Dendritic cell treated with granulocyte-macrophage colony-stimulating factor and Interleukin-4, amounts not matched to agents 40 ng/mL and 50 ng/mL, for 4 days (primary cell): ENCODE measurements around the gene LEPROT.
"Not testable (repeated sequence)": the region's sequence is repeated elsewhere in the genome, so short reads cannot be mapped to it uniquely, and the experiment has no call there.

ENCODE experiments used
- H3K27ac Mint-ChIP-seq: one replicate; pipeline ENCODE4 v1.8.0; 2022; ENCODE audit warnings: mild to moderate bottlenecking, mixed read lengths
- H3K27me3 Mint-ChIP-seq: one replicate; pipeline ENCODE4 v1.8.0; 2022; ENCODE audit warnings: mild to moderate bottlenecking, mixed read lengths
- H3K36me3 Mint-ChIP-seq: one replicate; pipeline ENCODE4 v1.8.0; 2022; ENCODE audit warnings: low read depth, mixed read lengths
- H3K4me1 Mint-ChIP-seq: one replicate; pipeline ENCODE4 v1.8.0; 2022; ENCODE audit warnings: low read depth, mixed read lengths
- H3K4me3 Mint-ChIP-seq: one replicate; pipeline ENCODE4 v1.8.0; 2022; ENCODE audit warnings: mild to moderate bottlenecking, moderate library complexity, mixed read lengths
- H3K9me3 Mint-ChIP-seq: one replicate; pipeline ENCODE4 v1.8.0; 2022; ENCODE audit warnings: mixed read lengths
- intact Hi-C: fragments of 100-400 bp; cut with micrococcal nuclease; formaldehyde crosslinking; loops from one replicate; pipeline ENCODE4 v1.15.0; 2022

LEPROT gene

GRCh38 chr1:65437616-65438015 lies 17.1 kb downstream of the LEPROT start:
- peaks cover 6% of the 10 kb centered on the region for H3K4me1 Mint-ChIP-seq
- H3K27ac Mint-ChIP-seq = no peak overlapping the region
- intact Hi-C loops = no loop called here
- H3K27me3 Mint-ChIP-seq = no peaks in the 10 kb centered on the region
- H3K4me3 Mint-ChIP-seq = no peak overlapping the region
- no peaks in the 10 kb centered on the region for H3K9me3 Mint-ChIP-seq
- peaks cover 38% of the 10 kb centered on the region for H3K36me3 Mint-ChIP-seq

GRCh38 chr1:65440322-65440900 lies 19.9 kb downstream of the LEPROT start:
- no peak overlapping the region for H3K4me3 Mint-ChIP-seq
- intact Hi-C loops = no loop called here
- H3K4me1 Mint-ChIP-seq = peaks cover 6% of the 10 kb centered on the region
- H3K9me3 Mint-ChIP-seq = no peaks in the 10 kb centered on the region
- peaks cover 19% of the 10 kb centered on the region for H3K36me3 Mint-ChIP-seq
- no peak overlapping the region for H3K27ac Mint-ChIP-seq
- H3K27me3 Mint-ChIP-seq = no peaks in the 10 kb centered on the region

GRCh38 chr1:65440915-65441314 lies 20.4 kb downstream of the LEPROT start:
- Mint-ChIP-seq H3K36me3 (peaks cover 15% of the 10 kb centered on the region), H3K9me3 (no peaks in the 10 kb centered on the region), H3K27ac (no peak overlapping the region), H3K27me3 (no peaks in the 10 kb centered on the region), H3K4me1 (peaks cover 6% of the 10 kb centered on the region), H3K4me3 (no peak overlapping the region)
- intact Hi-C loops = no loop called here

DNA sequence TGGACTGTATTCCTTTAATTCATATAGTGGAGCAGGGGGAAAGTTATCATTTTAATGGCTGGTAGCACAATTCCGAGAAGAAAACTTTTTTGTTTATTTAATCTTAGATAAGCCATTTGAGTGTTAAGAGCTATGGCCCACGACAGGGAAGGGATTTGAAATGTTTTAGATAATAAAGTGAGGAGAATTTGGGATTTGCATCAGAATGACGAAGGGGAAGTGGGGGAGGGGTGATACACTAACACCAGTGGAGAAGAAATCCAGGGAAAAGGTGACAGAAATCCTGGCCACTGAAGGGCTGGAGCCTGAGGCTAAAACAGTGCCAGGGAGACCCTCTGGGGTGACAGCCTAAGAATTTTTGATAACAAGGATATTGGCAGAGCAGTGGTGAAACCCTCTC lies 21.0 kb downstream of the LEPROT start:
- Mint-ChIP-seq H3K4me1 (peaks cover 6% of the 10 kb centered on the region), H3K27me3 (no peaks in the 10 kb centered on the region), H3K36me3 (peaks cover 11% of the 10 kb centered on the region), H3K9me3 (no peaks in the 10 kb centered on the region), H3K27ac (no peak overlapping the region), H3K4me3 (no peak overlapping the region)
- intact Hi-C loops = no loop called here

DNA sequence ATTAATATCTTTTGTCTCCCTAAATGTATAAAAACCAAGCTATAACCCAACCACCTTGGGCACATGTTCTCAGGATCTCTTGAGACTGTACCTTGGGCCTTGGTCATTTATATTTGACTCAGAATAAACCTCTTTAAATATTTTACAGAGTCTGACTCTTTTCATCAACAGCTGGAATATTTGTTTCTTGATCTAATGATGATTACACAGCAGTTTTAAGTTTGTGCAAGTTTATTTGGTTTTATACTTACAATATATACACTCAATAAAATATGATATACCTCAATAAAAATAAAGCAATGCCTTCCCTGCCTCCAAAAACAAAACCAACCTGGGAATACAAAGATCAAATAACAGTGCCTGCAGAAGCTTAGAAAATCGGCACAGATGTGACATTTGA lies 22.0 kb downstream of the LEPROT start:
- H3K9me3 Mint-ChIP-seq = no peaks in the 10 kb centered on the region
- H3K4me1 Mint-ChIP-seq = peaks cover 6% of the 10 kb centered on the region
- H3K36me3 Mint-ChIP-seq = peaks cover 2% of the 10 kb centered on the region
- H3K4me3 Mint-ChIP-seq = no peak overlapping the region
- intact Hi-C loops = no loop called here
- no peaks in the 10 kb centered on the region for H3K27me3 Mint-ChIP-seq
- H3K27ac Mint-ChIP-seq = no peak overlapping the region

GRCh38 chr1:65443647-65444046 lies 23.2 kb downstream of the LEPROT start:
- Mint-ChIP-seq H3K27ac (no peak overlapping the region), H3K4me1 (peaks cover 6% of the 10 kb centered on the region), H3K9me3 (no peaks in the 10 kb centered on the region), H3K27me3 (no peaks in the 10 kb centered on the region), H3K4me3 (no peak overlapping the region), H3K36me3 (no peaks in the 10 kb centered on the region)
- intact Hi-C loops = no loop called here

- Mint-ChIP-seq H3K27me3 (no peaks in the 10 kb centered on the region), H3K9me3 (no peaks in the 10 kb centered on the region), H3K4me1 (peaks cover 6% of the 10 kb centered on the region), H3K4me3 (no peak overlapping the region), H3K36me3 (no peaks in the 10 kb centered on the region), H3K27ac (no peak overlapping the region)
- intact Hi-C loops = no loop called here
Observed at GRCh38 chr1:65444128-65444640, 23.7 kb downstream of the LEPROT start.

GRCh38 chr1:65445837-65446236 lies 25.4 kb downstream of the LEPROT start:
- Mint-ChIP-seq H3K4me3 (no peak overlapping the region), H3K36me3 (no peaks in the 10 kb centered on the region), H3K27ac (no peak overlapping the region), H3K27me3 (no peaks in the 10 kb centered on the region), H3K9me3 (no peaks in the 10 kb centered on the region), H3K4me1 (no peaks in the 10 kb centered on the region)
- intact Hi-C loops = no loop called here

DNA sequence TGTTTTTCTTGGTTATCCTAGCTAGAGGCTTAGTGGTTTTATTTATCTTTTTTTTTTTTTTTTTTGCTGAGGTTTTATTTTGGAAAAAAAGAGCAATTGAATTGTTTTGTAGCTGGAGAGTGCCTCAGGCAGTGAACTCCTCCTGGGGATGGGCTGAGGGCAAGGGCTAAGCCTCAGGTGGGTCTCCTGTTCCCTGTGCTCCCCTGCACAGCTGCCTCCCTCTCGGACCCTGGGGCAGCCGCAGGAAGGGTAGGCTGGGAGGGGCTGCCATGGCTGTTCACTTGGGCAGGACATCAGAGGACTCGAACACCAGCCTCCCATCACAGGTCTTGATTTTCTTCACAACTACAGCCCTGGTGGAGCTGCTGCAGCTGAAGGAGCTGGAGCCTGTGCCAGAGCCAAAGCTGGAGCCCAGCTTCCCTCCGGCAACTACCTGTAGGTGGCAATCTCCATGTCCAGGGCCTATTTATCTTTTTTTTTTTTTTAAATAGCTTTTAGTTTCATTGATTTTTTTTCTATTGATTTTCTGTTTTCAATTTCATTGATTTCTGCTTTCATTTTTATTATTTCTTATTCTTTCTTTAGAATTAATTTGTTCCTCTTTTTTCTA lies 28.9 kb downstream of the LEPROT start:
- no peaks in the 10 kb centered on the region for H3K9me3 Mint-ChIP-seq
- no peaks in the 10 kb centered on the region for H3K27me3 Mint-ChIP-seq
- H3K4me3 Mint-ChIP-seq = no peak overlapping the region
- no peaks in the 10 kb centered on the region for H3K36me3 Mint-ChIP-seq
- no peak overlapping the region for H3K27ac Mint-ChIP-seq
- intact Hi-C loops = no loop called here
- H3K4me1 Mint-ChIP-seq = no peaks in the 10 kb centered on the region

- H3K4me1 Mint-ChIP-seq, H3K4me3 Mint-ChIP-seq, H3K27ac Mint-ChIP-seq, H3K36me3 Mint-ChIP-seq, H3K27me3 Mint-ChIP-seq, H3K9me3 Mint-ChIP-seq, intact Hi-C loops: not testable (repeated sequence)
Observed at GRCh38 chr1:65455678-65456077, 35.2 kb downstream of the LEPROT start.

DNA sequence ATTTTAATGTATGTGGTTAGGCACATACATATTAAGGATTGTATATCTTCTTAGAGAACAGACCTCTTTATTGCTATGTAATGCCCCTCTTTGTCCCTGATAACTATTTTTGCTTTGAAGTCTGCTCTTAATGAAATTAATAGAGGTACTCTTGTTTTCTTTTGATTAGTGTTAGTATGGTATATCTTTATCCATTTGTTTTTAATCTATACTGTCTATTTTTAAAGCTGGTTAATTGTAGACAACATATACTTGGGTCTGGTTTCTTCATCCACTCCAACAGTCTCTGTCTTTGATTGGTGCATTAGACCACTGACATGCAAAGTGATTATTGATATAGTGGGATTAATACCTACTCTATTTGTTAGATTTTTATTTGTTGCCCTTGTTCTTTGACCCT lies 36.0 kb downstream of the LEPROT start:
- no peaks in the 10 kb centered on the region for H3K36me3 Mint-ChIP-seq
- intact Hi-C loops = no loop called here
- H3K27ac Mint-ChIP-seq = no peak overlapping the region
- no peaks in the 10 kb centered on the region for H3K27me3 Mint-ChIP-seq
- no peaks in the 10 kb centered on the region for H3K4me1 Mint-ChIP-seq
- H3K9me3 Mint-ChIP-seq = peaks cover 9% of the 10 kb centered on the region
- H3K4me3 Mint-ChIP-seq = no peak overlapping the region

GRCh38 chr1:65457868-65458267 lies 37.4 kb downstream of the LEPROT start:
- H3K9me3 Mint-ChIP-seq = peaks cover 9% of the 10 kb centered on the region
- no peaks in the 10 kb centered on the region for H3K36me3 Mint-ChIP-seq
- H3K27ac Mint-ChIP-seq = no peak overlapping the region
- H3K27me3 Mint-ChIP-seq = no peaks in the 10 kb centered on the region
- H3K4me1 Mint-ChIP-seq = no peaks in the 10 kb centered on the region
- intact Hi-C loops = no loop called here
- H3K4me3 Mint-ChIP-seq = no peak overlapping the region

DNA sequence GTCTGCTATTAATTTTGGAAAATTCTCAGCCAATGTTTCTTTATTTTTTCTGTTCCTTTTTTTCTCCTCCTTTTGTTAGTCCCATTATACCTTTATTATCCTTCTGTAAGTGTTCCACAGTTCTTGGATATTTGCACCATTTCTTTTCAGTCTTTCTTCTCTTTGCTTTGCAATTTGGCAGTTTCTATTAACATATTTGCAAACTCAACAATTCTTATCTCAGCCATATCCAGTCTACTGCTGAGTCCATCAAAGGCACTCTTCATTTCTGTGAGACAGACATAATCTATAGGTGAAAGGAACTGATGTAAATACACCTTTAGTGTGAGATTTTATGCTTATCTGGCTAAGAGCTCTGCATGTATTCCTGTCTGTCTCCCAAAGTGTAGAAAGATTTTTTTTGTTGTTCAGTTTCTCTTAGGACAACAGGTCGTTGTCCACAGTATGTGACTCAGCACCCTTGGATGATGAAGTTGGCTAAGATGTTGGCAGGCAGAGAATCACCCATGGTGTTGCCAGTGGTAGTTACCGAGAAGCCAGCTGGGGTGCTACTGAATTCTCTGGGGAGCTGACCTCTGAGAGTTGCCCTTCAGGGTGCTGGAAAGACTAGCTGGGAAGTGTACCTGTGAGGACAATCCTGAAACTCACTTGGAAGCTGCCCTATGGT lies 38.4 kb downstream of the LEPROT start:
- peaks cover 9% of the 10 kb centered on the region for H3K9me3 Mint-ChIP-seq
- H3K4me3 Mint-ChIP-seq = no peak overlapping the region
- no peaks in the 10 kb centered on the region for H3K4me1 Mint-ChIP-seq
- no peaks in the 10 kb centered on the region for H3K27me3 Mint-ChIP-seq
- no peaks in the 10 kb centered on the region for H3K36me3 Mint-ChIP-seq
- intact Hi-C loops = loop anchor here (1.0 kb wide), 1 partner anchor 223 kb away; no protein-coding TSS in a partner anchor
- no peak overlapping the region for H3K27ac Mint-ChIP-seq

GRCh38 chr1:65459397-65459768 lies 38.9 kb downstream of the LEPROT start:
- H3K27me3 Mint-ChIP-seq = no peaks in the 10 kb centered on the region
- H3K9me3 Mint-ChIP-seq = peaks cover 9% of the 10 kb centered on the region
- intact Hi-C loops = loop anchor here (1.0 kb wide), 1 partner anchor 223 kb away; no protein-coding TSS in a partner anchor
- H3K4me3 Mint-ChIP-seq = no peak overlapping the region
- no peak overlapping the region for H3K27ac Mint-ChIP-seq
- no peaks in the 10 kb centered on the region for H3K4me1 Mint-ChIP-seq
- H3K36me3 Mint-ChIP-seq = no peaks in the 10 kb centered on the region
